PC-3 (cell line): ENCODE measurements around the gene SLC16A12. TPM values are rescaled to one million over a fixed set of nuclear protein-coding genes. Genes with fewer than 3 reads are reported as not detected.

Experiments used
- ATAC-seq: fragments of 200-7000 bp; cut with Tn5 transposase; 2 replicates; pipeline ENCODE4 v1.9.1; 2020; ENCODE audit warnings: mild to moderate bottlenecking, moderate library complexity
- BruUV-seq: library from RNA; stranded (reverse); fragments of 400-500 nt; replicated peaks from 2 replicates; lab custom pipeline; 2021; lab: Mats Ljungman, UMichigan
- CTCF ChIA-PET: fragments of 300-600 bp; sonication (Branson Sonifier 250); formaldehyde crosslinking; loops from one replicate; lab custom pipeline; 2022; ENCODE audit warnings: antibody characterized with exemption; lab: Charles Lee
- POLR2A ChIA-PET: fragments of 300-600 bp; sonication (Branson Sonifier 250); formaldehyde crosslinking; loops from one replicate; lab custom pipeline; 2022; ENCODE audit warnings: antibody characterized with exemption; ENCODE audit not compliant: unreplicated experiment; lab: Charles Lee
- DNase-seq: peaks from one replicate; pipeline ENCODE4 v3.0.0-alpha.2; 2015
- H2AFZ ChIP-seq: fragments of 300-600 bp; sonication (generic); 2 replicates; pipeline ENCODE4 v1.6.0; 2016; ENCODE audit warnings: antibody characterized with exemption, low read length
- H3F3A ChIP-seq: fragments of 300-600 bp; sonication (generic); one replicate; pipeline ENCODE4 v1.6.0; 2017; ENCODE audit warnings: antibody characterized with exemption, low read length, control low read depth, mild to moderate bottlenecking; ENCODE audit not compliant: unreplicated experiment
- H3K27ac ChIP-seq: fragments of 300-600 bp; sonication (generic); 2 replicates; pipeline ENCODE4 v1.5.1; 2016; ENCODE audit warnings: mild to moderate bottlenecking, low read length
- H3K27me3 ChIP-seq: fragments of 300-600 bp; sonication (generic); 2 replicates; pipeline ENCODE4 v1.6.1; 2016; ENCODE audit warnings: low read length, mixed read lengths
- H3K36me3 ChIP-seq: fragments of 300-600 bp; sonication (generic); 2 replicates; pipeline ENCODE4 v1.6.1; 2016; ENCODE audit warnings: low read depth, mixed run types, low read length, mixed read lengths
- H3K4me1 ChIP-seq: fragments of 300-600 bp; sonication (generic); 2 replicates; pipeline ENCODE4 v1.5.1; 2016; ENCODE audit warnings: low read length; ENCODE audit not compliant: insufficient read depth
- H3K4me2 ChIP-seq: fragments of 300-600 bp; sonication (generic); 2 replicates; pipeline ENCODE4 v1.6.0; 2016; ENCODE audit warnings: low read length
- H3K4me3 ChIP-seq: fragments of 300-600 bp; sonication (generic); 2 replicates; pipeline ENCODE4 v1.5.1; 2016; ENCODE audit warnings: mild to moderate bottlenecking, low read length, mixed read lengths
- H3K79me2 ChIP-seq: fragments of 300-600 bp; sonication (generic); 2 replicates; pipeline ENCODE4 v1.6.1; 2017; ENCODE audit warnings: low read length, mixed read lengths
- H3K9ac ChIP-seq: fragments of 300-600 bp; sonication (generic); 2 replicates; pipeline ENCODE4 v1.6.0; 2016; ENCODE audit warnings: mild to moderate bottlenecking, low read length
- H3K9me2 ChIP-seq: fragments of 300-600 bp; sonication (generic); replicated peaks from 2 replicates; pipeline ENCODE4 v1.6.1; 2016; ENCODE audit warnings: mixed run types, low read length, mixed read lengths
- H3K9me3 ChIP-seq: fragments of 300-600 bp; sonication (generic); 2 replicates; pipeline ENCODE4 v1.6.1; 2016; ENCODE audit warnings: low read length, mixed read lengths
- H4K20me1 ChIP-seq: fragments of 300-600 bp; sonication (generic); 2 replicates; pipeline ENCODE4 v1.6.1; 2016; ENCODE audit warnings: low read length, mixed read lengths
- EZH2 ChIP-seq: fragments of 300-600 bp; sonication (generic); IDR thresholded peaks from one replicate; pipeline ENCODE4 v1.6.1; 2017; ENCODE audit warnings: antibody characterized with exemption, mild to moderate bottlenecking, low read length; ENCODE audit not compliant: unreplicated experiment
- EZH2phosphoT487 ChIP-seq: fragments of 300-600 bp; sonication (generic); IDR thresholded peaks from 2 replicates; pipeline ENCODE4 v1.6.1; 2018; ENCODE audit warnings: mild to moderate bottlenecking, antibody characterized with exemption, low read length, borderline replicate concordance
- intact Hi-C: fragments of 100-400 bp; cut with micrococcal nuclease; formaldehyde crosslinking; loops from 2 replicates; pipeline ENCODE4 v1.9.0; 2023
- total RNA-seq: library from RNA; depleted of rRNA; stranded (reverse); fragments of >200 nt; gene quantifications from 2 replicates; pipeline ENCODE4 v1.2.3, GENCODE V29; 2014
- TF ChIP-seq, protein P1 (sequence below): fragments of 300-600 bp; sonication (generic); conservative IDR thresholded peaks from 2 replicates; pipeline ENCODE4 v1.5.1; 2017; ENCODE audit warnings: antibody characterized with exemption, low read depth, mild to moderate bottlenecking, low read length

The SLC16A12 gene
- total RNA-seq, 1 experiment from 2014 or later, result not detected

DNA sequence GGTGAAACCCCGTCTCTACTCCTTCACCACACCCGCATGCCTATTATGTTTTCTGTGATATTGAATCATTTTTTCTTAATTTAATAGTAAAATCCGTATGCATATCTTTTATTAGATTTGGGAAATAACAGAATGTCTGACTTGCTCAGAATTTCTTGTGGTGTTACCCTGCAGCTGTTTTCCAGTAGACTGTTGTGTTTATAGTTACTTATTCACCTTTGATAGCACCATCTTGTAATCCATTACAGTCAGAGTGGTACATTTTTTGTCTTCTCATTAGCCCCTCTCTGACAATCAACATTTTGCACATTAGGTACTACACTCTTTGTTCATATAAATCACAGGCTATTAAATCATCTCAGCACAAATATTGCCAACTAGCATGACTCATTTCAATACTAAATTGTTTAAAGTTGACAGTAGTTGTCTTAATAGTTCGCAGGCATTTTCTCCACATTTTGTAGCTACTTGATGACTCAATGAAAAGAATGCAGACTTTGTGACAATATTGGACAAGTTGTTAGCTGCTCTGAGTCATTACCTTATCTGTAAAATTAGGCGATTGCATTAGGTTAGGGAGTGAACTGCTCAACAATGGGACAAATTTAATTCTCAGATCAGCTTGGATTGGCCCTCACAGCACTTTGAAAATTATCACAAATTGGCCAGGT lies 17.8 kb upstream of the SLC16A12 start:
- Histone ChIP-seq H3F3A (no peaks in the 10 kb centered on the region), H2AFZ (no peak overlapping the region), H3K27me3 (no peaks in the 10 kb centered on the region), H3K9ac (peak overlapping the region; percentile 15; the same call in 1 of the 2 replicates), H3K4me2 (peak overlapping the region; percentile 58), H4K20me1 (no peaks in the 10 kb centered on the region), H3K9me3 (no peaks in the 10 kb centered on the region), H3K9me2 (no peaks in the 10 kb centered on the region), H3K79me2 (no peaks in the 10 kb centered on the region), H3K27ac (peak overlapping the region; percentile 85), H3K4me1 (peaks cover 48% of the 10 kb centered on the region), H3K36me3 (no peaks in the 10 kb centered on the region), H3K4me3 (no peak overlapping the region)
- intact Hi-C loops, result loop anchor here (2.0 kb wide), 2 partner anchors 50 to 86 kb away; no protein-coding TSS in a partner anchor
- no peak for TF ChIP-seq EZH2phosphoT487
- TF ChIP-seq, protein P1, sequence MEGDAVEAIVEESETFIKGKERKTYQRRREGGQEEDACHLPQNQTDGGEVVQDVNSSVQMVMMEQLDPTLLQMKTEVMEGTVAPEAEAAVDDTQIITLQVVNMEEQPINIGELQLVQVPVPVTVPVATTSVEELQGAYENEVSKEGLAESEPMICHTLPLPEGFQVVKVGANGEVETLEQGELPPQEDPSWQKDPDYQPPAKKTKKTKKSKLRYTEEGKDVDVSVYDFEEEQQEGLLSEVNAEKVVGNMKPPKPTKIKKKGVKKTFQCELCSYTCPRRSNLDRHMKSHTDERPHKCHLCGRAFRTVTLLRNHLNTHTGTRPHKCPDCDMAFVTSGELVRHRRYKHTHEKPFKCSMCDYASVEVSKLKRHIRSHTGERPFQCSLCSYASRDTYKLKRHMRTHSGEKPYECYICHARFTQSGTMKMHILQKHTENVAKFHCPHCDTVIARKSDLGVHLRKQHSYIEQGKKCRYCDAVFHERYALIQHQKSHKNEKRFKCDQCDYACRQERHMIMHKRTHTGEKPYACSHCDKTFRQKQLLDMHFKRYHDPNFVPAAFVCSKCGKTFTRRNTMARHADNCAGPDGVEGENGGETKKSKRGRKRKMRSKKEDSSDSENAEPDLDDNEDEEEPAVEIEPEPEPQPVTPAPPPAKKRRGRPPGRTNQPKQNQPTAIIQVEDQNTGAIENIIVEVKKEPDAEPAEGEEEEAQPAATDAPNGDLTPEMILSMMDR, result no peak
- TF ChIP-seq EZH2, result no peak
- DNase-seq (peak; percentile 92), ATAC-seq (peak; percentile 69)
- no TSS peak for BruUV-seq
- ChIA-PET CTCF (interaction anchor here (0.7 to 1.0 kb wide), 4 partner anchors 86 to 183 kb away, joined by 3 read pairs; no protein-coding TSS in a partner anchor), POLR2A (no interaction called here)

DNA sequence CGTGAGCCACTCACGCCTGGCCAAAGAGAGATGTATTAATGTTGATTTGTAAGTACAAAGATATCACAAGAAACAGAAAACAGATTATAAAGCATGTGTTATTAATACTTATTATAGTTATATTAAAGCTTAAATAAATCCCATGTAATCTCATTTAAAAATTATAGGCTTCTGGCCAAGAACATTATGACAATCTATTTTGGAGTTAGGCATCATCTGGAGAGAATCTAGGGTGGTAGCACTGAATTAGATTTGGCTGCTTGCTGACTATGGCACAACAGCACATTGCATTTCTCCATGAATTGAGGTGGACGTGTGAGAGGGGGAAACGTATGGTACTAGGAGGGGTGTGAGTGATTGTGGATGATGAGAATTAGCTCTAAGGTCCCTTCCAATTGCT lies 16.8 kb upstream of the SLC16A12 start:
- TF ChIP-seq EZH2phosphoT487, result no peak
- TF ChIP-seq, protein P1, result no peak
- no peak for TF ChIP-seq EZH2
- intact Hi-C loops, result loop anchor here (2.0 kb wide), 2 partner anchors 49 to 85 kb away; no protein-coding TSS in a partner anchor
- H3K4me3 ChIP-seq, result no peak overlapping the region
- H3K9ac ChIP-seq, result no peak overlapping the region
- CTCF ChIA-PET, result no interaction called here
- no peaks in the 10 kb centered on the region for H3K9me3 ChIP-seq
- H3K4me1 ChIP-seq, result peaks cover 48% of the 10 kb centered on the region
- no peak overlapping the region for H2AFZ ChIP-seq
- H3K36me3 ChIP-seq, result no peaks in the 10 kb centered on the region
- POLR2A ChIA-PET, result no interaction called here
- H4K20me1 ChIP-seq, result no peaks in the 10 kb centered on the region
- no peak for DNase-seq
- H3K4me2 ChIP-seq, result no peak overlapping the region
- no peaks in the 10 kb centered on the region for H3K9me2 ChIP-seq
- H3K27me3 ChIP-seq, result no peaks in the 10 kb centered on the region
- H3K79me2 ChIP-seq, result no peaks in the 10 kb centered on the region
- ATAC-seq, result no peak
- H3F3A ChIP-seq, result no peaks in the 10 kb centered on the region
- H3K27ac ChIP-seq, result no peak overlapping the region
- no TSS peak for BruUV-seq

DNA sequence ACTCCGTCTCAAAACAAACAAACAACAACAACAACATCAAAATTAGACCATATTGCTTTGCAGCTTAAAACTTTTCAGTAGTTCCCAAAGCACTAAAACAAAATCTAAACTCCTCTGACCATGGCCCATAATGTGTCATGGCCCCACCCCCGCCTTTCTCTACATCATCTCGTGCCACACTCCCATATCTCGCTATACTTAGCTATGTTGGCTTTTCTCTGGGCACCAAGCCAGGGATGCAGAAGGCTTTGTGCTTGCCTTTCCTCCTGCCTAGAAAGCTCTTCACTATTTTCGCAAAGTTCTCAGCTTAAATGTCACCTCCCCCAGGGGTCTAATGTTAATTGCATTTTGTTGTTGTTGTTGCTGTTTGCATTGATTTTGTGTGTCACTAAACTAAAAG lies 15.1 kb upstream of the SLC16A12 start:
- no peaks in the 10 kb centered on the region for H3K36me3 ChIP-seq
- no peak overlapping the region for H3K9ac ChIP-seq
- H3K9me3 ChIP-seq, result no peaks in the 10 kb centered on the region
- DNase-seq (peak; percentile 14), ATAC-seq (no peak)
- peaks cover 39% of the 10 kb centered on the region for H3K4me1 ChIP-seq
- no peaks in the 10 kb centered on the region for H3K9me2 ChIP-seq
- no peaks in the 10 kb centered on the region for H3K79me2 ChIP-seq
- BruUV-seq, result no TSS peak
- no peak overlapping the region for H2AFZ ChIP-seq
- no peaks in the 10 kb centered on the region for H3K27me3 ChIP-seq
- H3K27ac ChIP-seq, result no peak overlapping the region
- no peak overlapping the region for H3K4me2 ChIP-seq
- H3F3A ChIP-seq, result no peaks in the 10 kb centered on the region
- no peak overlapping the region for H3K4me3 ChIP-seq
- H4K20me1 ChIP-seq, result no peaks in the 10 kb centered on the region
- TF ChIP-seq, protein P1, result no peak
- TF ChIP-seq EZH2phosphoT487 (no peak), EZH2 (no peak)
- CTCF ChIA-PET, result no interaction called here
- POLR2A ChIA-PET, result no interaction called here
- intact Hi-C loops, result no loop called here
